Prostate gland (tissue), 2 donors: ENCODE results near the gene TMEM108. TPM values are rescaled to one million over a fixed set of nuclear protein-coding genes. Genes with fewer than 3 reads are reported as not detected.

Experiments used
- DNase-seq: peaks from one replicate; pipeline ENCODE4 v3.0.0-alpha.2; 2019; ENCODE audit warnings: low spot score
- H3K27ac ChIP-seq, 2 donors: fragments of 200-600 bp; sonication (generic); 2 replicates each; pipeline ENCODE4 v1.5.1; 2017 to 2019
- H3K27me3 ChIP-seq: fragments of 200-600 bp; sonication (generic); replicated peaks from 2 replicates; pipeline ENCODE4 v1.5.1; 2019; ENCODE audit not compliant: insufficient read depth
- H3K36me3 ChIP-seq, 2 donors: fragments of 200-600 bp; sonication (generic); 1 replicate in 1 of 2; 2 replicates in 1 of 2; pipeline versions ENCODE4 v1.5.1 to v1.8.1; 2017 to 2019
- H3K4me1 ChIP-seq: fragments of 200-600 bp; sonication (generic); replicated peaks from 2 replicates; pipeline ENCODE4 v1.5.1; 2019
- H3K4me3 ChIP-seq, 2 donors: fragments of 200-600 bp; sonication (generic); 2 replicates each; pipeline ENCODE4 v1.5.1; 2017 to 2019
- H3K9me3 ChIP-seq: fragments of 200-600 bp; sonication (generic); 2 replicates; pipeline ENCODE4 v1.5.1; 2017
- POLR2A ChIP-seq: fragments of 450-650 bp; IDR thresholded peaks from one replicate; pipeline ENCODE4 v1.6.1; 2016; ENCODE audit warnings: antibody characterized with exemption, mild to moderate bottlenecking
- POLR2AphosphoS5 ChIP-seq: sonication (generic); formaldehyde crosslinking; IDR thresholded peaks from one replicate; pipeline ENCODE4 v1.6.1; 2017; ENCODE audit warnings: antibody characterized with exemption
- WGBS: methylation state at CpG from one replicate; pipeline ENCODE4 v1.1.5; 2018; 5-methylcytosine and 5-hydroxymethylcytosine counted together
- intact Hi-C: fragments of 100-400 bp; cut with DNase I; formaldehyde crosslinking; loops from one replicate; pipeline ENCODE4 v1.14.2; 2022
- total RNA-seq, 2 donors: library from RNA; depleted of rRNA; stranded (reverse); fragments of >200 nt; gene quantifications; one replicate each; pipeline ENCODE4 v1.1.0, GENCODE V29; 2016
- TF ChIP-seq, protein P1 (sequence below), 4 experiments: fragments of 200-600 bp in 2 of 4; fragments of 450-650 bp in 2 of 4; sonication (generic) in 2 of 4; IDR thresholded peaks; 1 replicate in 3 of 4; 2 replicates in 1 of 4; pipeline ENCODE4 v1.5.1; 2016 to 2019; ENCODE audit warnings: antibody characterized with exemption in 4 of 4, mild to moderate bottlenecking in 2 of 4, moderate library complexity in 2 of 4

Gene TMEM108
- total RNA-seq, 2 donors from 2014 or later = 8.1 TPM; not detected in 1

DNA sequence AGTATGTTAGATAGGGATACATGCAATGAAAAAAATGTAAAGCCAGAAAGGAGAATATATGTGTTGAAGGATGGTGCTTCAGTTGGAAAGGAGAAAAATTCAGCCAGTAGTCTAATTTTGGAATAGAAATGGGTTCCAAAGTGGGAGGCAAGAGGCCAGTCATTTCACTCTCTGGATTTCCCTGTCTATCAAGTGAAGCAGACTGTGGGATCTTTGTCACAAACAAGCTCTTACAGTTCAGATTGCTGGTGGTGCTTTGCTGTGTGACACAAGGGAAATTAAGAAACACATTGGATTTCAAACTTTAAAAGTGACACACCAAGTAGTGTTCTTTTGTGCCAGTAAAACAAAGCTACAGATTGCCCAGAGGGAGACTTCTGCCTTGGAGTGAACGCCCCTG lies 279.7 kb downstream of the TMEM108 start:
- 82% methylated on average over 1 of the region's 1 CpG for WGBS
- Histone ChIP-seq H3K27me3 (no peaks in the 10 kb centered on the region), H3K4me1 (no peaks in the 10 kb centered on the region), H3K27ac (no peak overlapping the region), H3K4me3 (no peak overlapping the region), H3K9me3 (no peaks in the 10 kb centered on the region), H3K36me3 (no peaks in the 10 kb centered on the region)
- DNase-seq = no peak
- TF ChIP-seq POLR2AphosphoS5 = no peak
- TF ChIP-seq, protein P1, sequence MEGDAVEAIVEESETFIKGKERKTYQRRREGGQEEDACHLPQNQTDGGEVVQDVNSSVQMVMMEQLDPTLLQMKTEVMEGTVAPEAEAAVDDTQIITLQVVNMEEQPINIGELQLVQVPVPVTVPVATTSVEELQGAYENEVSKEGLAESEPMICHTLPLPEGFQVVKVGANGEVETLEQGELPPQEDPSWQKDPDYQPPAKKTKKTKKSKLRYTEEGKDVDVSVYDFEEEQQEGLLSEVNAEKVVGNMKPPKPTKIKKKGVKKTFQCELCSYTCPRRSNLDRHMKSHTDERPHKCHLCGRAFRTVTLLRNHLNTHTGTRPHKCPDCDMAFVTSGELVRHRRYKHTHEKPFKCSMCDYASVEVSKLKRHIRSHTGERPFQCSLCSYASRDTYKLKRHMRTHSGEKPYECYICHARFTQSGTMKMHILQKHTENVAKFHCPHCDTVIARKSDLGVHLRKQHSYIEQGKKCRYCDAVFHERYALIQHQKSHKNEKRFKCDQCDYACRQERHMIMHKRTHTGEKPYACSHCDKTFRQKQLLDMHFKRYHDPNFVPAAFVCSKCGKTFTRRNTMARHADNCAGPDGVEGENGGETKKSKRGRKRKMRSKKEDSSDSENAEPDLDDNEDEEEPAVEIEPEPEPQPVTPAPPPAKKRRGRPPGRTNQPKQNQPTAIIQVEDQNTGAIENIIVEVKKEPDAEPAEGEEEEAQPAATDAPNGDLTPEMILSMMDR (IDR thresholded peaks at IDR 0.05) = no peak
- TF ChIP-seq POLR2A = no peak
- intact Hi-C loops = no loop called here

DNA sequence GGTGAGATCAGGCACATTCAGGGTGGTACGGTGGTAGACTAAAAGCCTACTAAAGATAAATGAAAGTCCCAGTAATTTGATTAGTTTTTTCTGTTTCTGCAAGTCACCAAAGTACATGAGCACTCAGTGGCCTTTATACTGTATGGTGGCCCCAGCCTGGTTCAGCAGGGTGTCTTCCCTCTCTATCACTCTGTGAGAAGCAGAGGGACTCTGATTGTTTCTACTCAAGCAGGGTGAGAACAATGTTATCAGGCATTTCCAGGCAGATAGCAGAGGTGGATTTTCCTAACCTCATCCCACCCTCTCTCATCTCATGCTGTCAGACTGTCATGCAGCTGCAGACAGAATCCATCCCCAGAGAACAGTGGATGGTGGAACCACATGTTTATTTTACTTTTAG lies 290.2 kb downstream of the TMEM108 start:
- Histone ChIP-seq H3K36me3 (no peaks in the 10 kb centered on the region), H3K27me3 (no peaks in the 10 kb centered on the region), H3K4me1 (no peaks in the 10 kb centered on the region), H3K4me3 (no peak overlapping the region), H3K9me3 (no peaks in the 10 kb centered on the region), H3K27ac (no peak overlapping the region)
- intact Hi-C loops = no loop called here
- TF ChIP-seq POLR2A (no peak), POLR2AphosphoS5 (no peak)
- TF ChIP-seq, protein P1 (IDR thresholded peaks at IDR 0.05) = no peak
- WGBS = 87% methylated on average over 1 of the region's 1 CpG
- no peak for DNase-seq

DNA sequence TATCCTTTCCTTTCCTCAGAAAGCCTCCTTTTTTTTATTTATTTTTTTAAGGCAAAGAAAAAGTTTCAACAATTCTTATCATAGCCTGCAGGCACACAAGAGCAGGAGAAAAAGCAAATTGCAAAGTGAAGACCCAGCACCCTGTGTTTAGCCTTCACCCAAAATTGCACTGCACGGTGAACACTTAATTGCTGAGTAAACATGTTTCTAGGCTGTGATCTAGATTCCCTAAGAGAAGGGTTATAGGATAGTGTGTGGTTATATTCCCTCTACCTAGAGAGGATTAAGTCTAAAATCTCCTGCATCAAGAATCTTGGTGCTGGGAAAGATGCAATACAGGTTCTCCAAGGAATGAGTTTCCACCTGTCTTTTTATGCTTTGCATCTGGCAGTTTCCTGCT lies 291.4 kb downstream of the TMEM108 start:
- H3K27ac ChIP-seq = no peak overlapping the region
- no peaks in the 10 kb centered on the region for H3K27me3 ChIP-seq
- H3K36me3 ChIP-seq = no peaks in the 10 kb centered on the region
- H3K9me3 ChIP-seq = no peaks in the 10 kb centered on the region
- H3K4me3 ChIP-seq = no peak overlapping the region
- H3K4me1 ChIP-seq = no peaks in the 10 kb centered on the region
- DNase-seq = no peak
- 31% methylated on average over 1 of the region's 1 CpG for WGBS
- TF ChIP-seq POLR2AphosphoS5 = no peak
- TF ChIP-seq POLR2A = no peak
- TF ChIP-seq, protein P1 (IDR thresholded peaks at IDR 0.05) = no peak
- intact Hi-C loops = no loop called here

DNA sequence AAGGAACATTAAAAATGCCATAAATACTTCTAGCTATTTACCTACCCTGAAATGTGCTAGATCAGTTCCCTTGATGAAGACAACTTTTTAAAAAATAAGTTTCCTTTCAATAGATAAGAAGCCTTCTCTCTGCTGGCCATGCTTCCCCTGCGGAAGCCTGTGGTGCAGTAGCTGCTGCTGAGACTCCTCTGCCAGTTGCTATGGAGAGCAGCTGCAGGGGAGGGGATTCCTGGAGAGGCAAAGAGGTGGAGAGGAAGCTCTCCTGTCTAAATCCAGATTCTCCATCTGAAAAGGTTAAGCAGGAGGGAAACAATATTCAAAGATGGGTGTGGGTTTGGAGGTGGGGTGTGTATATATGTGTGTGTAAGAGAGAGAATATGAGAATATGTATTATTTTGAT lies 291.9 kb downstream of the TMEM108 start:
- Histone ChIP-seq H3K27ac (no peak overlapping the region), H3K9me3 (no peaks in the 10 kb centered on the region), H3K36me3 (no peaks in the 10 kb centered on the region), H3K27me3 (no peaks in the 10 kb centered on the region), H3K4me3 (no peak overlapping the region), H3K4me1 (no peaks in the 10 kb centered on the region)
- no peak for TF ChIP-seq POLR2AphosphoS5
- TF ChIP-seq, protein P1 (IDR thresholded peaks at IDR 0.05) = no peak
- TF ChIP-seq POLR2A = no peak
- intact Hi-C loops = no loop called here
- no peak for DNase-seq
- 22% methylated on average over 1 of the region's 1 CpG for WGBS

DNA sequence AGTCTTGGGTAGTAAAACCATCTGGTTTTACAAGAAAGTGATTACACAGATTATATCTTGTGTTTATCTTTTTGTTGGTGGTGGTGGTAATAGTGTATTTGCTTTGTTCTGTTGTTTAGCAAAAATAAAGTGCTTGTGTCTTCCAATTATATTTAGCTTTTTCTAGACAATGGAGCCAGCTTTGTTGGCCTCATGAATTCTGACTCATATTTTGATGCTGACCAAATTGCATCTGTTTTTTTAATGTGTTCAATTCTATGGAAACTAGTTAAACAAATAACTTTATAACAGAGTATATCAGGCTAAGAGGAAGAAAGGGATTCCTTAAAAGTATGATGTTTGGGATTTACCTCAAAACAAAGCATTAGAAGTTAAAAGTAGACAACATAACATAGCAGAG lies 292.3 kb downstream of the TMEM108 start:
- Histone ChIP-seq H3K4me3 (no peak overlapping the region), H3K27me3 (no peaks in the 10 kb centered on the region), H3K4me1 (no peaks in the 10 kb centered on the region), H3K9me3 (no peaks in the 10 kb centered on the region), H3K36me3 (no peaks in the 10 kb centered on the region), H3K27ac (no peak overlapping the region)
- no peak for DNase-seq
- TF ChIP-seq POLR2AphosphoS5 = no peak
- TF ChIP-seq, protein P1 (IDR thresholded peaks at IDR 0.05) = no peak
- TF ChIP-seq POLR2A = no peak
- intact Hi-C loops = no loop called here
